ENCODE data around the gene PLEK2. TPM values are rescaled to one million over a fixed set of nuclear protein-coding genes. Genes with fewer than 3 reads are reported as not detected.

The PLEK2 gene
- total RNA-seq, 1 donor, result 2.5 TPM

DNA sequence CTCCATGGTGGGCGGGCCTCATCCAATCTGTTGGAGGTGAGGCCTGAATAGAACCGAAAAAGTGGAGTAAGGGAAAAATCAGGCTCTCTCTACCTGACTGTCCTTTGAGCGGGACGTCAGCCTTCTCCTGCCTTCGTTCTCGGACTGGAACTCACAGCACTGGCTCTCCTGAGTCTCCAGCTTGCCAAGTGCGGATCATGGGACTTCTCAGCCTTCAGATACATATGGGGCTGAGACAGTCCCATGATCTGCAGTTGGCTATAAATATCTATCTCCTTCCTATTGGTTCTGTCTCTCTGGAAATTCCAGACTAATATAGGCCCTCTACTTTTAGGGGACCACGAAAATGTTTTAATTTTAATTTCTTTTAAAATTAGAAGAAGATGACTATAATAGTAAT is 29.7 kb upstream of the PLEK2 start:
- Histone ChIP-seq H3K4me3 (ENCODE audit: insufficient read depth, low read length) (no peak overlapping the region), H3K4me1 (ENCODE audit: insufficient read depth, low read length) (peaks cover 8% of the 10 kb centered on the region), H4K20me1 (ENCODE audit: insufficient read depth, low read length) (no peaks in the 10 kb centered on the region), H3K36me3 (ENCODE audit: insufficient read depth, low read length) (no peaks in the 10 kb centered on the region), H3K4me2 (ENCODE audit: insufficient read depth, low read length) (no peak overlapping the region), H3K79me2 (ENCODE audit: insufficient read depth, low read length) (no peaks in the 10 kb centered on the region), H3K9me3 (ENCODE audit: low read depth, low read length) (no peaks in the 10 kb centered on the region), H2AFZ (ENCODE audit: low read length) (no peak overlapping the region), H3K27ac (ENCODE audit: low read depth, low read length) (no peak overlapping the region), H3K27me3 (ENCODE audit: insufficient read depth, low read length) (peaks cover 26% of the 10 kb centered on the region)
- TF ChIP-seq, protein P1, sequence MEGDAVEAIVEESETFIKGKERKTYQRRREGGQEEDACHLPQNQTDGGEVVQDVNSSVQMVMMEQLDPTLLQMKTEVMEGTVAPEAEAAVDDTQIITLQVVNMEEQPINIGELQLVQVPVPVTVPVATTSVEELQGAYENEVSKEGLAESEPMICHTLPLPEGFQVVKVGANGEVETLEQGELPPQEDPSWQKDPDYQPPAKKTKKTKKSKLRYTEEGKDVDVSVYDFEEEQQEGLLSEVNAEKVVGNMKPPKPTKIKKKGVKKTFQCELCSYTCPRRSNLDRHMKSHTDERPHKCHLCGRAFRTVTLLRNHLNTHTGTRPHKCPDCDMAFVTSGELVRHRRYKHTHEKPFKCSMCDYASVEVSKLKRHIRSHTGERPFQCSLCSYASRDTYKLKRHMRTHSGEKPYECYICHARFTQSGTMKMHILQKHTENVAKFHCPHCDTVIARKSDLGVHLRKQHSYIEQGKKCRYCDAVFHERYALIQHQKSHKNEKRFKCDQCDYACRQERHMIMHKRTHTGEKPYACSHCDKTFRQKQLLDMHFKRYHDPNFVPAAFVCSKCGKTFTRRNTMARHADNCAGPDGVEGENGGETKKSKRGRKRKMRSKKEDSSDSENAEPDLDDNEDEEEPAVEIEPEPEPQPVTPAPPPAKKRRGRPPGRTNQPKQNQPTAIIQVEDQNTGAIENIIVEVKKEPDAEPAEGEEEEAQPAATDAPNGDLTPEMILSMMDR (IDR thresholded peaks at IDR 0.05; ENCODE audit: extremely low read depth, low read depth, low read length), result no peak
- DNase-seq (ENCODE audit: insufficient read length, low spot score, missing footprints), result no peak

DNA sequence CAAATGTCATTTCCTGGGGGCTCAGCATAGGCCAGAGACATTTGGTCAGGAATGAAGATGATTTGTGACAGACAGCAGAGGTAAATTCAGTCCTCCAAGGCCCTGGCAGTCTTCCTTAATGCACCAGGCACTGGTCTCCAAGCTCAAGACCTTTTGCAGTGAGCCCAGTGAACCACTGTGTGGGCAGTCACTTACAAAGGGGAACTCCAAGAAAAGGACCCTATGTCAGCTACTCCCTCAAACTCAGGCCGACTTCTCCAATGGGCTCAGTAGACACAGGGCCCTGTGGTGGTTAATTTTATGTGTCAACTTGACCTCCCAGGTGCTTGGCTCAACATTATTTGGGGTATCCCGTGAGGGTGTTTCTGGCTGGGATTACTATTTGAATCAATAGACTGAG is 29.3 kb upstream of the PLEK2 start:
- DNase-seq (ENCODE audit: insufficient read length, low spot score, missing footprints), result no peak
- peaks cover 8% of the 10 kb centered on the region for H3K4me1 ChIP-seq (ENCODE audit: insufficient read depth, low read length)
- no peaks in the 10 kb centered on the region for H4K20me1 ChIP-seq (ENCODE audit: insufficient read depth, low read length)
- H3K27me3 ChIP-seq (ENCODE audit: insufficient read depth, low read length), result peaks cover 28% of the 10 kb centered on the region
- no peaks in the 10 kb centered on the region for H3K36me3 ChIP-seq (ENCODE audit: insufficient read depth, low read length)
- H3K4me2 ChIP-seq (ENCODE audit: insufficient read depth, low read length), result no peak overlapping the region
- H3K9me3 ChIP-seq (ENCODE audit: low read depth, low read length), result no peaks in the 10 kb centered on the region
- no peak overlapping the region for H2AFZ ChIP-seq (ENCODE audit: low read length)
- no peaks in the 10 kb centered on the region for H3K79me2 ChIP-seq (ENCODE audit: insufficient read depth, low read length)
- TF ChIP-seq, protein P1 (IDR thresholded peaks at IDR 0.05; ENCODE audit: extremely low read depth, low read depth, low read length), result no peak
- H3K4me3 ChIP-seq (ENCODE audit: insufficient read depth, low read length), result no peak overlapping the region
- no peak overlapping the region for H3K27ac ChIP-seq (ENCODE audit: low read depth, low read length)

GRCh38 chr14:67440513-67440912 is 28.5 kb upstream of the PLEK2 start:
- no peak overlapping the region for H3K27ac ChIP-seq (ENCODE audit: low read depth, low read length)
- peaks cover 31% of the 10 kb centered on the region for H3K27me3 ChIP-seq (ENCODE audit: insufficient read depth, low read length)
- H2AFZ ChIP-seq (ENCODE audit: low read length), result no peak overlapping the region
- TF ChIP-seq, protein P1 (IDR thresholded peaks at IDR 0.05; ENCODE audit: extremely low read depth, low read depth, low read length), result no peak
- no peak overlapping the region for H3K4me2 ChIP-seq (ENCODE audit: insufficient read depth, low read length)
- no peaks in the 10 kb centered on the region for H3K79me2 ChIP-seq (ENCODE audit: insufficient read depth, low read length)
- no peaks in the 10 kb centered on the region for H3K9me3 ChIP-seq (ENCODE audit: low read depth, low read length)
- peaks cover 8% of the 10 kb centered on the region for H3K4me1 ChIP-seq (ENCODE audit: insufficient read depth, low read length)
- no peaks in the 10 kb centered on the region for H4K20me1 ChIP-seq (ENCODE audit: insufficient read depth, low read length)
- no peak overlapping the region for H3K4me3 ChIP-seq (ENCODE audit: insufficient read depth, low read length)
- no peaks in the 10 kb centered on the region for H3K36me3 ChIP-seq (ENCODE audit: insufficient read depth, low read length)
- DNase-seq (ENCODE audit: insufficient read length, low spot score, missing footprints), result no peak

DNA sequence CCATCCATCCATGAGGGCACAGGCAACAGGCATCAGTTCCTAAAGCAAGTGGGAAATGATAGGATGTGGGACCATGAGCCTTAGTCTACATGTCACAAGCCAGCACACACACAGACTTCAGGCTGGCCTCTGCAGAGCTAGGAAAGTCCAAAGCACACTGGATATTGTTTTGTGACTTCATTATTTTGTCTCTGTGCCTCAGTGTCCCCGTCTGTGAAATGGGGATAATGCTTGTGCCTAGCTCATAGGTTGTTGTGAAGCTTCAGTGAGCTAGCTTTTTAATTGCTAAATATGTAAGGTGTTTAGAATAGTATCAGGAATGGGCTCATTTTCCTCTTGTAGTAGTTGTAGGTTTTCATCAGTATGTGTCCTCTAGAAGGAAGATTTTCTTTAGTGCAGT is 27.0 kb upstream of the PLEK2 start:
- no peaks in the 10 kb centered on the region for H3K4me1 ChIP-seq (ENCODE audit: insufficient read depth, low read length)
- no peaks in the 10 kb centered on the region for H3K79me2 ChIP-seq (ENCODE audit: insufficient read depth, low read length)
- peaks cover 40% of the 10 kb centered on the region for H3K27me3 ChIP-seq (ENCODE audit: insufficient read depth, low read length)
- DNase-seq (ENCODE audit: insufficient read length, low spot score, missing footprints), result no peak
- H2AFZ ChIP-seq (ENCODE audit: low read length), result no peak overlapping the region
- H3K9me3 ChIP-seq (ENCODE audit: low read depth, low read length), result no peaks in the 10 kb centered on the region
- no peak overlapping the region for H3K27ac ChIP-seq (ENCODE audit: low read depth, low read length)
- no peak overlapping the region for H3K4me2 ChIP-seq (ENCODE audit: insufficient read depth, low read length)
- H3K4me3 ChIP-seq (ENCODE audit: insufficient read depth, low read length), result no peak overlapping the region
- no peaks in the 10 kb centered on the region for H4K20me1 ChIP-seq (ENCODE audit: insufficient read depth, low read length)
- TF ChIP-seq, protein P1 (IDR thresholded peaks at IDR 0.05; ENCODE audit: extremely low read depth, low read depth, low read length), result no peak
- H3K36me3 ChIP-seq (ENCODE audit: insufficient read depth, low read length), result no peaks in the 10 kb centered on the region
